GM19397 (cell line): ENCODE measurements around the gene CCDC83.
"Not testable (repeated sequence)": the region's sequence is repeated elsewhere in the genome, so short reads cannot be mapped to it uniquely, and the experiment has no call there.

Source experiments
- ATAC-seq: cut with Tn5 transposase; IDR thresholded peaks from one replicate; pipeline ENCODE4 v1.9.1; 2021; ENCODE audit warnings: mild to moderate bottlenecking, moderate library complexity; ENCODE audit not compliant: unreplicated experiment

CCDC83 gene

DNA sequence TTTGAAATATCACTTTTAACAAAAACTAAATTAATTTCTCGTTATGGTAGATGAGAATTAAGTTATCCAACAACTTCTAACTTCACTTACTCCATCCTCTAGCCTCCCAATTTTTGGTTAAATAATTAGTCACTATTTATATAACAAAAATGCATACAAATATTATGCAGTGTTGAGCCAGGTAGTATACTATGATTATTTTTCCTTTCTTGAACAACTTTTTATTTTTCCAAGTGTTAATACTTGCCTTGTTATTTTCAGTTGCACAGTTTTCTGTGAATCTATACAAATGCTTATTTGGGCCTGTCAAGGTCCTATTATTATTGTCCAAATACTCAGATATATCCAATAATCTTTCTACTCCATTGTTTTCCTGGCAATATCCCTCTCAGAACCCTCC, 19.9 kb upstream of the CCDC83 start:
- ATAC-seq, result no peak

DNA sequence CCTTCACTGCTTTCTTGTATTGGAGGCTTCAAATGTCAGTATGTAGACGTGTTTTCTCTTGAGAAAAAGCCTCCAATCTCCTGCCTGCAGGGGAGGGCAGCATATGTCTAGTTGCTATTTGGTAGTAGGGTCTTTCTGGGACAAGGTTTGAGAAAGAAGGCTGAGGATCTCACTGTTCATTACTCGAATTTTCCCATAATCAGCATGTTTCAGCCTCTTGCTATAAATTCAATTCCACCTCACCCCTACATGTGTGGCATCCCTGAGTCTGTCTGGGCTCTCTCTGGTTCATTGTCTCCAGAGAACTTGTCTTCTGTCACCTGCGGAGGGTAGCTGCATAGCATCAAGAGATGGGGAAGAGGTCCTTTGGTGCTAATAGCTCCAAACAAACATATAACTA, 19.5 kb upstream of the CCDC83 start:
- no peak for ATAC-seq

DNA sequence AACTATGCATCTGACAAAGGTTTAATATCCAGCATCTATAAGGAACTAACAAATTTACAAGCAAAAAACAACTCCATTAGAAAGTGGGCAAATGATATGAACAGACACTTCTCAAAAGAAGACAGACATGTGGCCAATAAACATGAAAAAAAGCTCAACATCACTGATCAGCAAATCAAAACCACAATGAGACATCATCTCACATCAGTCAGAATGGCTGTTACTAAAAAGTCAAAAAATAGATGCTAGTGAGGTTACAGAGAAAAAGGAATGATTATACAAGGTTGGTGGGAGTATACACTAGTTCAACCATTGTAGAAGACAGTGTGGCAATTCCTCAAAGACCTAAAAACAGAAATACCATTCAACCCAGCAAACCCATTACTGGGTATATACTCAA, 14.3 kb upstream of the CCDC83 start:
- not testable (repeated sequence) for ATAC-seq

DNA sequence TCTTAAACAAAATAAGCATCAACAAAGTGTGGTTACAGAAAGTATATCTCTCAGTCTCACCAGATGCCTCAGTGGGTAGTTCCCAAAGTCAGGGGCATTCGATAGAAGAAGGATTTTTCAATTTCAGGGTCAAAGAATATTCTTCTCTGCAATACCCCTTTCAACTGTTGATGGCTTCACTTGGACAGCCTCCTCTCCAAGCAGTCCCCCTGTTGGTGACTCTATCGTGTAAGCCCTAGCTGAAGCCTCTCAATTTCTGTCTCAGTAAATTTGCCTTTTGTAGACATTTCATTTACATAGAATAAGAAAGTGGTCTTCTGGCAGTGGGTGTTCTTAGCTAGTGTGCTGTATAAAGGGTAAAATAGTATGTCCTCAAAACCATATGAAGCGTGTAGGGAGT, 11.3 kb upstream of the CCDC83 start:
- ATAC-seq, result no peak

DNA sequence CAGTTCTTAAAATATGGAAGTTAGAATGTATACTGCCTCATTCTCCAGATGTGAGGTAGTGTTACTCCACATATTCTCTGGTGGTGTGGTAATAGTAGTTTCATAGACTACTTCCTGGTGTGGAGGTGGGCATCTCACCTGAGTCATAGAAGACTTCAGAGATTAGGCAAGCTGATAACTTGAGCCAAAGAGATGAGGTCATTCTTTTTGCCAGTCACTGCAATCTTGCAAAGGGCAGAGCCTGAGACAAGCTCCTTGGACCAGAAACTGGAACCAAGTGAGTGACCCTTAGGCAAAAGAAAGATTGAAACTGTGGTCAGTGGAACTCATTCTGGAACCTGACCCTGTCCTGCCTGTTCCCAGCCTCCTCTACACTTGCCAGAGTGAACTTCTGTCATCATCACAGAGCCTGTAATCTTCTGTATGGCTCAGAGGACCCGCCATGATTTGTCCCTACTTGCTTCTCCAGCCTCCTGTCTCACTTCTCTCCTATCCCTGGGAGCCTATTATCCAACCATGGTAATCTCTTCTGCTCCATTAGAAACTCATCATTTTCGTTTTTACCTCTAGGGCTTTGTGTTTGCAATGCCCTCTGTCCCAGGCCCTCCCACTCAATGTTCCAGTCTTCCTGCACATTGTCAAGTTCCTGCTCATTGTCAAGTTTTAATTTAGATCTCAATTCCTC, 10.6 kb upstream of the CCDC83 start:
- no peak for ATAC-seq

DNA sequence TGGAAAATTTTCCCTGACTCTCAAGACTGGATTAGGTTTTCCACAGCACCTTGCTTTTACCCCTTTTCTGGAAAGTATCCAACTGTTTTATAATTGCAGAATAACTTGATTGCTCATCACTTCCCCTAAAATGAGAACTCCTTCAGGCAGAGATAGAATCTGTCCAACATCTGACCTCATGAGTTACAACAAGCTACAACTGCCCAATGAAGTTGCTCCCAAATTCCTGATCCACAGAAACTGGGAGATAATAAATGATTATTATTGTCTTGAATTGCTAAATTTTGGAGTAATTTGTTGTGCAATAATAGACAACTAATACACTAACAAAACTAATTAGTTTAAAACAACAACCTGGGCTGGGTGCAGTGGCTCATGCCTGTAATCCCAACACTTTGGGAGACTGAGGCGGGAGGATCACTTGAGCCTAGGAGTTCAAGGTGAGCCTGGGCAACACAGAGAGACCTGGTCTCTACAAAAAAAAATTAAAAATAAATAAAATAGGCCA, 10.0 kb upstream of the CCDC83 start:
- ATAC-seq, result no peak

DNA sequence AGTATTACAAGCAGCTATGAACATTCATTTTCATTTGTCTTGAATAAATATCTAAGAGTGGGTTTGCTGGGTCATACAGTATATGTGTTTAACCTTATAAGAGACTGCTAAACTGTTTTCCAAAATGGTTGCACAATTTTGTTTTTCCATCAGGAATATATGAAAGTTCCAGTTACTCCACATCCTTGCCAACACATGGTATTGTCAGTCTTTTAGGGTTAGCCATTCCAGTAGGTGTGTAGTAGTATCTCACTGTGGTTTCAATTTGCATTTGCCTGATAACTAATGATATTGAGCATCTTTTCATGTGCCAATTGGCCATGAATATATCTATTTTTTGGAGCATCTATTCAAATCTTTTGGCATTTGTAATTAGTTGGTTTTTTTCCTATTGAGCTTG, 7.7 kb upstream of the CCDC83 start:
- ATAC-seq, result no peak

DNA sequence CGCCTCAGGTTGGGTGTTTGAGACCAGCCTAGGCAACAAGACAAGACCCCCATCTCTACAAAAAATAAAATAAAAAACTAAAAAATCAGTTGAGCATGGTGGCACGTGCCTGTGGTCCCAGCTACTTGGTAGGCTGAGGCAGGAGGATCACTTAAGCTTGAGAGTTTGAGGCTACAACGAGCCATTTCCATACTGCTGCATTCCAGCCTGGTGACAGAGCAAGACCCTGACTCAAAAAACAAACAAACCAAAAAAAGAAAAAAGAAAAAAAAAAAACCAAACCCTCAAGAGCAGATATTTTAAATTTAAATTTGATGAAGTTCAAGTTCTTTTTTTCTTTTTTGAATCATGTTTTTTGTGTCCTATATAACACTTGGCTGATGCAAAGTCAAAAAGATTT, 7.2 kb upstream of the CCDC83 start:
- no peak for ATAC-seq

DNA sequence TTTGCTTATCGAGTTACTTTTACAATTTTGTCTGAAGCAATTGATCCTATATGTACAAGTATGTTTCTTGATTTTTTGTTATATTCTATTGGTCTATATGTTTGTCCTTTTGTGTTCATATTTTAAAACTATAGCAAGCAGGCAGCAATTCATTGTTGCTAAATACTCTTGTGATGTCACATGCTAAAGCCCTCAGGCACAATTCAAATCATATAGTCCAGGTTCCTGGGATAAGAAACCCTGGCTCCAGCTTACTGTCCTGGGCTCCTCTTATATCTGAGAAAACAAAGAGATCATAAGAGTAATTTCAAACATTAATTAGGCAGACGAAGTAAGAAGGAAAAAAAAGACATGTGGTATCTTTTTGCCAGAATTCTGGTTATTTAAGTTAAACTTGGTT, 6.6 kb upstream of the CCDC83 start:
- ATAC-seq, result no peak

DNA sequence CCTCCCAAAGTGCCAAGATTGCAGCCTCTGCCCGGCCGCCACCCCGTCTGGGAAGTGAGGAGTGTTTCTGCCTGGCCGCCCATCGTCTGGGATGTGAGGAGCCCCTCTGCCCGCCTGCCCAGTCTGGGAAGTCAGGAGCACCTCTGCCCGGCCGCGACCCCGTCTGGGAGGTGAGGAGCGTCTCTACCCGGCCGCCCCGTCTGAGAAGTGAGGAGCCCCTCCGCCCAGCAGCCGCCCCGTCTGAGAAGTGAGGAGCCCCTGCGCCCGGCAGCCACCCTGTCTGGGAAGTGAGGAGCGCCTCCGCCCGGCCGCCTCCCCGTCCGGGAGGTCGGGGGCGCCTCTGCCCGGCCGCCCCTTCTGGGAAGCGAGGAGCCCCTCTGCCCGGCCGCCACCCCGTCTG, 2.4 kb upstream of the CCDC83 start:
- ATAC-seq, result not testable (repeated sequence)

DNA sequence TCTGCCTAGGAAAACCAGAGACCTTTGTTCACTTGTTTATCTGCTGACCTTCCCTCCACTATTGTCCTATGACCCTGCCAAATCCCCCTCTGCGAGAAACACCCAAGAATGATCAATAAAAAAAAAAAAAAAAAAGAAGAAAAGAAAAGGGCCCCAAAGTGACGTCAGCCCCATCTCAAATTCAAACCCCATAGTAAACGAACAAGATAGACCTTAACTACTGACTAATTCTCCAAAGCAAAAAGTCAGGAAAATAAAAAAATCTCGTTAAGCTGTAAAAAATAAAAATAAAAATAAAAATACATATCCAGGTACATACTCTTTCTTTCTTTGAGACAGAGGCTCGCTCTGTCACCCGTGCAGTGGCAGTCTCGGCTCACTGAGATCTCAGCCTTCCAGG, 1.6 kb upstream of the CCDC83 start:
- ATAC-seq, result not testable (repeated sequence)

DNA sequence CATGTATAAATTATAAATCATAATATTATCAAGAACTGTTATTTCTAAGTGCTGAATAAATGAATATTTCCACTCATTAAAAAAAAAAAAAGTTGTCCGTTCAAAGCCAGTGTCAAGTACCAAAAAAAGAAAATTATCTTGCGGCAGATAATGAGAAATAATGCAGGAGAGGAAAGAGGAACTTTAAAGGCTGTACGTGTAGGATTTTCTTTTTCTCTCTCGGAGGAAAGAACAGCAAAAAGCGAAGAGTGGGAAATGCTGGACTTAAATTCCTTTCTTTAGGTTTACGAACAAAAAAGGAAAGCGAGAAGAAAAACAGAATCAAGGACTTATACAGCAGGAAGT, 999 bp upstream of the CCDC83 start:
- ATAC-seq, result no peak

DNA sequence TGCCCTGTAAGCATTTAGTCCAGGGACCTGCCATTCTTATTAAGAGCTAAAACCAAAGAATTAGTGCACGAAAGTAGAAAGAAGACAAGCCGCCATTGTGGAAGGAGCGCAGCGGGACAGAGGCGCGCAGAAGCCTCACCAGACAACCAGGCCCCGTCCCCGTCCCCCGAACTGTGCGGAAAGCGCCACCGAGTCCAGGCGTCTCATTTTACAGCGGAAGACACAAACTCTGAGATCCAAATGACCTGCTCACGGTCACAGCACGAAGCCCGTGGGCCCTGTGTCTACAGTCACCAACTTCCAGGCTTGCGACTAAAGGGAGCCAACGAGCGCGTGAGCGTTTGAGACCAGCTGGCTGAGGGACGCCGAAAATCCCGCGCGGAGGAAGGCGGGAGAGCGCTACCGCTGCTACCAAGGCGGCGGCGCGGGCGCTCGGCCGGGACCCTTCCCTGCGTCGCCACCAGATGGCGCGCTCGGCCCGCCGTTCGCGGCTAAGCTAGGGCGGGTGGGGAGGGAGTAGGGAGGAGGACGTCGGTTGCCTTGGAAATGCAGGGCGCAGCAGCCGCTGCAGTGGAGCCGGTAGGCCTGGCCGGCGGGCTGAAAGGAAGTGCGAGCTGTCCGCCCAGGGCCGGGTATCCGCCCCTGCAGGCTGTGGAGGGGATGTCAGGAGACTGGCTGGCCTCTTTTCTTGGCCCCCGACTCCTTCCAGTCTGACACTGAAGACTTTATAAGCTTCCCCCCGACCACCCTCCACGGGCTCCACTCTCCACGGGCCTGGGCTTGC, 434 bp upstream of the CCDC83 start:
- ATAC-seq, result peak; percentile 100

DNA sequence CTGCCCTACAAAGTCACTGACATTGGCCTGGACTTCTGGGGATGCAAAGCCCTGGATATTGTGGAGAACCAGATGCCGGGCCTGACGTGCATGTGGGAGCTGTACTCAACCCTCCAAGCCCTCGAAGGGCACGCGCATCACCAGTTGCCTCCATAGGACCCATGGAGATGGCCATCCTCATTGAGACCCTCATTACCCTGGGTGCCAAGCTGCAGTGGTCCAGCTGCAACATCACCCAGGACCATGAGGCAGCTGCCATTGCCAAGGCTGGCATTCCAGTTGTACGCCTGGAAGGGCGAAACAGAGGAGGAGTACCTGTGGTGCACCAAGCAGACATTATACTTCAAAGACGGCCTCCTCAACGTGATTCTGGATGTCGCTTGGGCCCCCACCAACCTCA, 1.9 kb downstream of the CCDC83 start:
- ATAC-seq, result no peak

DNA sequence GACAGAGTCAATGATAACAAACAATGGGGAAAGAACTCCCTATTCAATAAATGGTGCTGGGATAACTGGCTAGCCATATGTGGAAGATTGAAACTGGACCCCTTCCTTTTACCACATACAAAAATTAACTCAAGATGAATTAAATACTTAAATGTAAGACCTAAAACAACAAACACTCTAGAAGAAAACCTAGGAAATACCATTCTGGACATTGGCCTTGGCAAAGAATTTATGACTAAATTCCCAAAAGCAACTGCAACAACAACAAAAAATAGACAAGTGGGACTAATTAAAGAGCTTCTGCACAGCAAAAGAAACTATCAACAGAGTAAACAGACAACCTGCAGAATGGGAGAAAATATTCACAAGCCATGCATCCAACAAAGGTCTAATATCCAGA, 4.4 kb downstream of the CCDC83 start:
- not testable (repeated sequence) for ATAC-seq

DNA sequence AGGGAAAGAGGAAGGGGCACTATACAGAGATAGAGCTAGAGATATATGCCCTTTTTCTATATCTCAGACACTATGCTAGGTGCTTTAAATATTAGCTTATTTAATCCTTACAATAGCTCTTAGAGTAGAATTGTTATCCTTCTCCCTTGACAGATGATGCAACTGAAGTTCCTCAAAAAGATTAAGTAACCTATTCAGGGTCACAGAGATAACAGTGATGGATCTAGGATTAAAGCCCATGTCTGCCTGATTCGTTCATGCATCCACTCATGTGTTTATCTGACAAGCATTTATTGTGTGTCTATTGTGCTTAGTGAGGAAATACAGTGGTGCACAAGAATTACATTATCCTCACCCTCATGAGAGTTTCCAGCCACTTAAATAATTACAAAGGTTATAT, 8.7 kb downstream of the CCDC83 start:
- ATAC-seq, result no peak

DNA sequence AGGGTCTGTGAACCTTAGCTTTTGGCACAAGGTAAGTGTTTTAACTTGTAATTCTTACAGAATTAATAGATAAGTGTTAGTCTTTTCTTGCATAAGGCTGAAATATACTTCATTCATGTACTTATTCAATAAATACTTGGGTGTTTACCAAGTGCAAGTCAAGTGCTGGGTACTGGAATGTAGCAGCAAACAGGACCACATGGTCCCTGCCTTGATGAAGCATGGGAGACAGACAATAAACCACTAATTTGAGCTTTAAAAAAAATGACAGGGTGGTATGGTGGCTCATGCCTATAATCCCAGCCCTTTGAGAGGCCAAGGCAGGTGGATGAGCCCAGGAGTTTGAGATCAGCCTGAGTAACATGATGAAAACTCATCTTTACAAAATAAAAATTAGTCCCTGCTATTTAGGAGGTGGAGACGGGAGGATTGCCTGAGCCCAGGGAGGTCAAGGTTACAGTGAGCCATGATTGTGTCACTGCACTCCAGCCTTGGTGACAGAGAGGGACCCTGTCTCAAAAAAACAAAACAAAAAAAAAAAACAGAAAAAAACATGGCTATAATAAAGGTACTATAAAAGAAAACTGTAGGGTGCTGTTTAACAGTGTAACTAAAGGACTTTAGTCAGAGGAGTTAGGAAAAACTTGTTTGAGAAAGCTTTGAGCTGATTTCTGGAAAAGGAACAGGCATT, 11.1 kb downstream of the CCDC83 start:
- no peak for ATAC-seq

DNA sequence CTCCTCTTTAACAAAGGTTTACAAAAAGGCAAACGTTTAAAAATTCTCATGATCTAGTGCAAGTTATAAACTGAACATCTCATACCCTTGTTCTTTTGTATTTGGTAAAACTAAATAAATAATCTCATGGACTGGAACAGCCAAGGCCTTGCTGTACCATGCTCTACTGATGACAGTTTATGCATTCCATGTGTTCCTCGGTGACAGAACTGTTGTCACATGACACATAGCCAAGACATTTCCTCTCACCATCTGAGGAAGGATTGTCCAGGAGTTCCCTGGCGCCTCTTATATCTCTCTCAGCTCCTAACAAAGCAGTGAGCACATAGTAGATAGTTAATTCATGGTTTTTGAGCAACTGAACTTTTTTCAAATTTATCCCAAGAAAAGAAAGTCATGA, 12.6 kb downstream of the CCDC83 start:
- no peak for ATAC-seq

DNA sequence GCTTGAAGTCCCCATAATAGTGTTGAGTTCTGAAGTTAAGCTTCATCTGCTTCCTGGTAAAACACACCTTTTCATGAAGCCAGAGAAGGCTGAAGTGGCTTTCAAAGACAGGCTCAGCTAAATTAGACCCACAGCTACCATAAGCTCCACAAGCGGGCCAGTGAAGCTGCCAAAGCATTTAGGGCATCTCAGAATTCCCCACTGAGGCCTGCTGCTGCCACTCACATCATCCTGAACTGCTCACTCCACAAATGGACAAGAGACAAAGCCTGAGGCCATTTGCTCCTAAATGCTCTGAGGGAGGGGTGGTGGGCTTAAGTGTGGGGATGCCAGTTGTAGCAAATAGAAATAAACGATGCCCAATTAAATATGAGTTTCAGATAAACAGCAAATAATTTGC, 14.6 kb downstream of the CCDC83 start:
- ATAC-seq, result no peak

DNA sequence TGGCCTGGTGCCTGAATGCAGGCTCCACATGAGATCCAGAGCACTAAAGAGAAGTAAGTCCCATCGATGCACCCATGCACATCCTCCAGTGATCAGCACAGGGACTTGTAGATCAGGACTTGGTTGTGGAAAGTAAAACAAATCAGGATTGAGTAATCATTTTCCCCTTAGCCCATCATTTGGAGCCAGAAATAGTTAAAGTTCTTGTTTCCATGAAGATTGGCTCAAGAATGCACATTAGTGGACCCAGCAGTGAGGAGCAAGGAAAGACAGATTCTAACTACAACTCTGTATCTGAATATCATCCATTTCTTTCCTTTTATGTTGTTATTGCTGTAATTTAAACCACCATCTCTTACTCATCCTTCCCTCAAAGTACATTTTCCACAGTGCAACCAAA, 19.1 kb downstream of the CCDC83 start:
- no peak for ATAC-seq

DNA sequence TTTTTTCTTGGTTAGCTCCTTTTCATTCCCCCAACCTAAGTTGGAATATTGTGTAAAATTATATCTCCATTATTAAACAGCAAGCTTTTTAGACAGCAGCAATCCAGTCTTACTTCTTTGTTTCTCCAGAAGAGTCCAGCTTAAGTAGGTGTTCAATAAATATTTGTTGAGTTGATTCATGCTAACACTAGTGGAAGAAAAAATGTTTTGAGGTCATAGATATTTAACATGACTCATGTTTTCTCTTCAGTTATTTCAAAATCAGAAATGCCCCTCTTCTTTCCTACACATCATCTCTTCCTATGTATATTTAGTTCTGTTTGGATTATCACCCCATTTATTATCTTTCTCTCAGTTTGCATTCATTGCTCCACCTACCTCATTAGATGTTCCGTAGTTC, 20.3 kb downstream of the CCDC83 start:
- no peak for ATAC-seq

DNA sequence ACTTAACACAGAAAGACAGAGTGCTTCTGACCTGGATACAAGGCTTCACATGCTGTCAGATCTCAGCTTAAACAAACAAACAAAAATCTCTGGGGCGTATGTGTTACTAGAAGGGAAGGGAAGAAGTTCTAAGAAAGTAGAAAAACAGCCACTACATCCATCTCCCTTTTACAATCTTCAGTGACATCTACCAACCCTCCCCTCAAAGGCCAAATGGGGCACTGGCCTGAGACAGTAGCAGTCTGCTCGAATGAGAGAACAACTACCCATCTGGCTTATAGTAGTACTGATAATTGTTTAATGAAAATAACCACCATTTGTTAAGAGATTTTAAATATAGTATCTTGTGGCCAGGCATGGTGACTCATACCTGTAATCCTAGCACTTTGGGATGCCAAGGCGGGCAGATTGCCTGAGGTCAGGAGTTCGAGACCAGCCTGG, 29.4 kb downstream of the CCDC83 start:
- ATAC-seq, result no peak
